Left lung (tissue), 10 donors: Measurements from ENCODE around the gene BNIP5. TPM values are rescaled to one million over a fixed set of nuclear protein-coding genes. Genes with fewer than 3 reads are reported as not detected.
A peak's percentile ranks its signal among the peaks of the same experiment; 100 is the strongest.

Source experiments
- ATAC-seq: fragments of 200-7000 bp; cut with Tn5 transposase; one replicate; pipeline ENCODE4 v1.9.1; 2020; ENCODE audit warnings: moderate library complexity
- DNase-seq, 4 donors: peaks; one replicate each; pipeline ENCODE4 v3.0.0-alpha.2; 2013 to 2020
- H3K27ac ChIP-seq, 2 donors: fragments of 200-600 bp; sonication (generic) in 1 of 2; one replicate each; pipeline versions ENCODE4 v1.5.0 to v1.8.0; 2020 to 2021
- H3K27me3 ChIP-seq, 2 donors: fragments of 200-600 bp; sonication (generic) in 1 of 2; one replicate each; pipeline versions ENCODE4 v1.5.0 to v1.8.0; 2020 to 2021
- H3K36me3 ChIP-seq, 2 donors: fragments of 200-600 bp; sonication (generic) in 1 of 2; one replicate each; pipeline versions ENCODE4 v1.5.0 to v1.8.0; 2020 to 2021
- H3K4me1 ChIP-seq, 2 donors: fragments of 200-600 bp; one replicate each; pipeline ENCODE4 v1.8.0; 2021
- H3K4me3 ChIP-seq, 2 donors: fragments of 200-600 bp; sonication (generic) in 1 of 2; one replicate each; pipeline versions ENCODE4 v1.5.0 to v1.8.0; 2020 to 2021; ENCODE audit warnings: mild to moderate bottlenecking in 1 of 2
- H3K9me3 ChIP-seq, 2 donors: fragments of 200-600 bp; sonication (generic) in 1 of 2; one replicate each; pipeline versions ENCODE4 v1.5.0 to v1.8.0; 2020 to 2021
- CTCF ChIP-seq, 2 donors: fragments of 200-600 bp; sonication (generic) in 1 of 2; IDR thresholded peaks; one replicate each; pipeline versions ENCODE4 v1.5.0 to v1.8.0; 2021; ENCODE audit warnings: antibody characterized with exemption in 2 of 2
- intact Hi-C, 2 donors: fragments of 100-400 bp; cut with DNase I; formaldehyde crosslinking; loops; one replicate each; pipeline versions ENCODE4 v1.11.2 to v1.14.2; 2022
- polyA plus RNA-seq, 6 donors: library from polyadenylated mRNA; unstranded; fragments of 120-200 nt; gene quantifications; one replicate each; pipeline ENCODE4 v1.2.1, GENCODE V29; 2013; ENCODE audit not compliant: insufficient read length in 6 of 6
- total RNA-seq, 2 donors: library from RNA; stranded (reverse); fragmentation: NEBNext Ultra II Directional; extraction: Animal tissue kit (Norgen Biotek cat#: 25700); gene quantifications; one replicate each; pipeline ENCODE4 v1.2.1, GENCODE V29; 2021
- donor health status: DM: no; HTN: yes; CAD: no.
- donor health status: DM: no; HTN: no; CAD: no.

Gene BNIP5
- total and polyA plus RNA-seq, 8 donors = 0.26 TPM; not detected in 7

GRCh38 chr6:36292170-36292569, 44.5 kb downstream of the BNIP5 start:
- DNase-seq = no peak
- H3K4me1 ChIP-seq = peaks cover 0 to 44% of the 10 kb centered on the region in 2 donors
- no peak for TF ChIP-seq CTCF (IDR thresholded peaks at IDR 0.05)
- H3K9me3 ChIP-seq = no peaks in the 10 kb centered on the region
- no peaks in the 10 kb centered on the region for H3K36me3 ChIP-seq
- H3K27me3 ChIP-seq = peaks cover 0 to 2% of the 10 kb centered on the region in 2 donors
- ATAC-seq = no peak
- H3K4me3 ChIP-seq = no peak overlapping the region
- H3K27ac ChIP-seq = peak overlapping the region in 1 of 2 donors; percentile 86
- intact Hi-C loops = no loop called here

GRCh38 chr6:36290668-36291620, 45.7 kb downstream of the BNIP5 start:
- Histone ChIP-seq H3K27me3 (peaks cover 0 to 14% of the 10 kb centered on the region in 2 donors), H3K4me1 (peaks cover 0 to 34% of the 10 kb centered on the region in 2 donors), H3K4me3 (peak overlapping the region in 1 of 2 donors; percentile 27), H3K36me3 (no peaks in the 10 kb centered on the region), H3K9me3 (no peaks in the 10 kb centered on the region), H3K27ac (peak overlapping the region in 1 of 2 donors; percentile 86)
- ATAC-seq = peak; percentile 42
- DNase-seq = peak in 1 of 4 donors; percentile 52
- TF ChIP-seq CTCF (IDR thresholded peaks at IDR 0.05) = peak in 1 of 2 donors; percentile 21
- intact Hi-C loops = no loop called here

GRCh38 chr6:36289281-36289878, 47.3 kb downstream of the BNIP5 start:
- no peak for TF ChIP-seq CTCF (IDR thresholded peaks at IDR 0.05)
- H3K27ac ChIP-seq = no peak overlapping the region
- H3K27me3 ChIP-seq = peaks cover 9 to 29% of the 10 kb centered on the region in 2 donors
- no peak overlapping the region for H3K4me3 ChIP-seq
- DNase-seq (no peak), ATAC-seq (no peak)
- intact Hi-C loops = no loop called here
- H3K4me1 ChIP-seq = peaks cover 0 to 30% of the 10 kb centered on the region in 2 donors
- no peaks in the 10 kb centered on the region for H3K36me3 ChIP-seq
- H3K9me3 ChIP-seq = no peaks in the 10 kb centered on the region

- no peaks in the 10 kb centered on the region for H3K9me3 ChIP-seq
- no peak for TF ChIP-seq CTCF (IDR thresholded peaks at IDR 0.05)
- H3K36me3 ChIP-seq = no peaks in the 10 kb centered on the region
- intact Hi-C loops = no loop called here
- H3K4me3 ChIP-seq = no peak overlapping the region
- H3K27ac ChIP-seq = no peak overlapping the region
- DNase-seq (no peak), ATAC-seq (no peak)
- peaks cover 12 to 40% of the 10 kb centered on the region in 2 donors for H3K27me3 ChIP-seq
- H3K4me1 ChIP-seq = peaks cover 0 to 23% of the 10 kb centered on the region in 2 donors
These were observed 49.8 kb downstream of the BNIP5 start for GRCh38 chr6:36286858-36287257.

GRCh38 chr6:36285797-36286196, 50.9 kb downstream of the BNIP5 start:
- no peaks in the 10 kb centered on the region for H3K9me3 ChIP-seq
- intact Hi-C loops = no loop called here

More at GRCh38 chr6:36285797-36286196, 50.9 kb downstream of the BNIP5 start:
- ATAC-seq = no peak
- DNase-seq = no peak
- Histone ChIP-seq H3K4me3 (no peak overlapping the region), H3K36me3 (no peaks in the 10 kb centered on the region), H3K27me3 (peaks cover 12 to 40% of the 10 kb centered on the region in 2 donors), H3K4me1 (peaks cover 0 to 12% of the 10 kb centered on the region in 2 donors), H3K27ac (no peak overlapping the region)
- no peak for TF ChIP-seq CTCF (IDR thresholded peaks at IDR 0.05)
